HepG2 (cell line): ENCODE measurements around the gene ZFAND2B. TPM values are rescaled to one million over a fixed set of nuclear protein-coding genes. Genes with fewer than 3 reads are reported as not detected.

Source experiments
- ARID4A ChIP-seq: sonication (generic); formaldehyde crosslinking; IDR thresholded peaks from 2 replicates; pipeline ENCODE4 v1.5.0; 2020; ENCODE audit warnings: mild to moderate bottlenecking, missing genetic modification reagents, borderline replicate concordance
- EZH2 ChIP-seq: conservative IDR thresholded peaks from 2 replicates; pipeline ENCODE4 v1.6.1; 2012; ENCODE audit warnings: mild to moderate bottlenecking, low read depth, low read length, moderate library complexity
- FOSL2 ChIP-seq: sonication (generic); formaldehyde crosslinking; IDR thresholded peaks from 2 replicates; pipeline ENCODE4 v1.4.0; 2020; ENCODE audit warnings: missing genetic modification reagents
- IRF9 ChIP-seq: sonication (generic); formaldehyde crosslinking; IDR thresholded peaks from 2 replicates; pipeline ENCODE4 v1.8.0; 2022; ENCODE audit warnings: missing genetic modification reagents, mild to moderate bottlenecking, borderline replicate concordance
- JUN ChIP-seq: sonication (generic); formaldehyde crosslinking; IDR thresholded peaks from 2 replicates; pipeline ENCODE4 v1.4.0; 2020; ENCODE audit warnings: mild to moderate bottlenecking, missing genetic modification reagents
- KLF12 ChIP-seq: sonication (generic); formaldehyde crosslinking; IDR thresholded peaks from 2 replicates; pipeline ENCODE4 v1.4.0; 2020; ENCODE audit warnings: missing genetic modification reagents, borderline replicate concordance
- NFKB2 ChIP-seq: sonication (generic); formaldehyde crosslinking; IDR thresholded peaks from 2 replicates; pipeline ENCODE4 v1.4.0; 2020; ENCODE audit warnings: missing genetic modification reagents, borderline replicate concordance
- PCBP1 ChIP-seq: fragments of 200-400 bp; formaldehyde crosslinking; IDR thresholded peaks from 2 replicates; pipeline ENCODE4 v1.6.1; 2017; ENCODE audit warnings: mild to moderate bottlenecking, low read depth, low read length, borderline replicate concordance
- PLSCR1 ChIP-seq: sonication (generic); formaldehyde crosslinking; IDR thresholded peaks from 2 replicates; pipeline ENCODE4 v1.5.0; 2020; ENCODE audit warnings: missing genetic modification reagents, mild to moderate bottlenecking, borderline replicate concordance
- POLR2A ChIP-seq, 2 experiments: IDR thresholded peaks; 2 replicates each; pipeline ENCODE4 v1.6.1; 2011; ENCODE audit warnings: low read depth in 2 of 2, low read length in 2 of 2, mild to moderate bottlenecking in 1 of 2, moderate library complexity in 1 of 2; ENCODE audit not compliant: insufficient read depth in 1 of 2
- SNAI1 ChIP-seq: sonication (generic); formaldehyde crosslinking; IDR thresholded peaks from 2 replicates; pipeline ENCODE4 v1.5.0; 2020; ENCODE audit warnings: mild to moderate bottlenecking, missing genetic modification reagents, borderline replicate concordance
- TAF15 ChIP-seq: fragments of 200-400 bp; formaldehyde crosslinking; IDR thresholded peaks from one replicate; pipeline ENCODE4 v1.6.1; 2018; ENCODE audit warnings: mild to moderate bottlenecking, low read depth, low read length; ENCODE audit not compliant: poor library complexity, severe bottlenecking
- TCF12 ChIP-seq, 2 experiments: fragments of 450-650 bp in 1 of 2; sonication (generic) in 1 of 2; formaldehyde crosslinking in 1 of 2; IDR thresholded peaks; 2 replicates each; pipeline versions ENCODE4 v1.6.1 to v1.8.0; 2017 to 2022; ENCODE audit warnings: antibody characterized with exemption in 1 of 2, mild to moderate bottlenecking in 1 of 2, missing genetic modification reagents in 1 of 2, moderate library complexity in 1 of 2
- ZBTB42 ChIP-seq: sonication (generic); formaldehyde crosslinking; IDR thresholded peaks from 2 replicates; pipeline ENCODE4 v1.5.0; 2020; ENCODE audit warnings: mild to moderate bottlenecking, missing genetic modification reagents
- ZFP37 ChIP-seq: sonication (generic); formaldehyde crosslinking; IDR thresholded peaks from 2 replicates; pipeline ENCODE4 v1.4.0; 2020; ENCODE audit warnings: missing genetic modification reagents, borderline replicate concordance
- ZMAT3 ChIP-seq: sonication (generic); formaldehyde crosslinking; conservative IDR thresholded peaks from 2 replicates; pipeline ENCODE4 v1.7.0; 2021; ENCODE audit warnings: missing genetic modification reagents
- ZNF12 ChIP-seq: sonication (generic); formaldehyde crosslinking; IDR thresholded peaks from 2 replicates; pipeline ENCODE4 v1.5.0; 2020; ENCODE audit warnings: missing genetic modification reagents
- ZNF337 ChIP-seq: sonication (generic); formaldehyde crosslinking; IDR thresholded peaks from 2 replicates; pipeline ENCODE4 v1.5.1; 2020; ENCODE audit warnings: missing genetic modification reagents, low read depth, mild to moderate bottlenecking, borderline replicate concordance
- ZNF430 ChIP-seq: sonication (generic); formaldehyde crosslinking; IDR thresholded peaks from 2 replicates; pipeline ENCODE4 v1.9.0; 2021; ENCODE audit warnings: mild to moderate bottlenecking, missing genetic modification reagents
- ZNF460 ChIP-seq: sonication (generic); formaldehyde crosslinking; IDR thresholded peaks from 2 replicates; pipeline ENCODE4 v1.5.1; 2020; ENCODE audit warnings: missing genetic modification reagents, mild to moderate bottlenecking, borderline replicate concordance
- ZNF713 ChIP-seq: sonication (generic); formaldehyde crosslinking; IDR thresholded peaks from 2 replicates; pipeline ENCODE4 v1.4.0; 2020; ENCODE audit warnings: mild to moderate bottlenecking, missing genetic modification reagents
- polyA plus RNA-seq, 8 experiments: library from polyadenylated mRNA; depleted of rRNA in 3 of 8; stranded (reverse) in 7 of 8; unstranded in 1 of 8; fragments of >200 nt; fragmentation: Illumina TruSeq in 4 of 8; extraction: Trizol in 4 of 8; gene quantifications; 2 replicates each; pipeline versions ENCODE4 v1.2.1 to v1.2.3, GENCODE V29; 2011 to 2016; ENCODE audit warnings: low read depth in 4 of 8, missing spikeins in 1 of 8, mixed read lengths in 1 of 8; ENCODE audit not compliant: insufficient read depth in 1 of 8
- total RNA-seq, 5 experiments: library from RNA; depleted of rRNA; stranded (reverse); fragments of >200 nt; fragmentation: Illumina TruSeq; extraction: Trizol; gene quantifications; 2 replicates each; pipeline ENCODE4 v1.2.3, GENCODE V29; 2016; ENCODE audit warnings: low read depth in 1 of 5

ZFAND2B gene
- total and polyA plus RNA-seq, 2 of the 13 experiments (the other 11 are each of a cell fraction or from before 2014, with no cell fraction given), result 53.3 to 115 TPM

- TF ChIP-seq IRF9 (CRISPR knock-in tag), result peak; percentile 72; the same call in 1 of the 2 replicates
- no peak for TF ChIP-seq JUN (CRISPR knock-in tag)
- no peak for TF ChIP-seq ZNF12 (CRISPR knock-in tag)
- peak in 1 of 2 experiments; percentile 48; a peak in 1 of 4 replicates for TF ChIP-seq POLR2A (IDR thresholded peaks at IDR 0.05; ENCODE audit: insufficient read depth in 1 of 2, low read depth in 2 of 2, low read length in 2 of 2)
- TF ChIP-seq EZH2, result no peak
- TF ChIP-seq ZNF430, result peak; percentile 80; the same call in 1 of the 2 replicates
- 0 out of 2 replicates have a peak, but pooled peaks have one; percentile 69 for TF ChIP-seq ZMAT3 (CRISPR knock-in tag)
- peak; percentile 65 for TF ChIP-seq TAF15
- peak; percentile 20; the same call in 1 of the 2 replicates for TF ChIP-seq NFKB2
- TF ChIP-seq TCF12 (IDR thresholded peaks at IDR 0.05), result no peak
- TF ChIP-seq TCF12 (CRISPR knock-in tag; IDR thresholded peaks at IDR 0.05), result no peak
- TF ChIP-seq ZNF337 (CRISPR knock-in tag), result 0 out of 2 replicates have a peak, but pooled peaks have one; percentile 40
- 0 out of 2 replicates have a peak, but pooled peaks have one; percentile 4 for TF ChIP-seq ZFP37 (CRISPR knock-in tag)
- peak; percentile 24 for TF ChIP-seq FOSL2 (CRISPR knock-in tag)
- peak; percentile 77 for TF ChIP-seq ARID4A (CRISPR knock-in tag)
- 0 out of 2 replicates have a peak, but pooled peaks have one; percentile 54 for TF ChIP-seq KLF12 (CRISPR knock-in tag)
- TF ChIP-seq SNAI1 (CRISPR knock-in tag), result no peak
- 0 out of 2 replicates have a peak, but pooled peaks have one; percentile 23 for TF ChIP-seq ZNF713
- TF ChIP-seq PLSCR1 (CRISPR knock-in tag), result no peak
- TF ChIP-seq ZNF460 (CRISPR knock-in tag), result no peak
- 0 out of 2 replicates have a peak, but pooled peaks have one; percentile 29 for TF ChIP-seq PCBP1
- TF ChIP-seq ZBTB42 (CRISPR knock-in tag), result 0 out of 2 replicates have a peak, but pooled peaks have one; percentile 67
These were observed 47.4 kb downstream of the ZFAND2B start, which contains the start of gene TUBA4A (continued) for GRCh38 chr2:219253753-219254589.
